GM12801 (cell line): Measurements from ENCODE around the gene PLXNA2.

ENCODE experiments used
- TF ChIP-seq, protein P1 (sequence below): IDR thresholded peaks from one replicate; pipeline ENCODE4 v1.5.1; 2011; ENCODE audit warnings: control low read depth; ENCODE audit not compliant: insufficient read length; ENCODE audit errors: extremely low read depth

The PLXNA2 gene

DNA sequence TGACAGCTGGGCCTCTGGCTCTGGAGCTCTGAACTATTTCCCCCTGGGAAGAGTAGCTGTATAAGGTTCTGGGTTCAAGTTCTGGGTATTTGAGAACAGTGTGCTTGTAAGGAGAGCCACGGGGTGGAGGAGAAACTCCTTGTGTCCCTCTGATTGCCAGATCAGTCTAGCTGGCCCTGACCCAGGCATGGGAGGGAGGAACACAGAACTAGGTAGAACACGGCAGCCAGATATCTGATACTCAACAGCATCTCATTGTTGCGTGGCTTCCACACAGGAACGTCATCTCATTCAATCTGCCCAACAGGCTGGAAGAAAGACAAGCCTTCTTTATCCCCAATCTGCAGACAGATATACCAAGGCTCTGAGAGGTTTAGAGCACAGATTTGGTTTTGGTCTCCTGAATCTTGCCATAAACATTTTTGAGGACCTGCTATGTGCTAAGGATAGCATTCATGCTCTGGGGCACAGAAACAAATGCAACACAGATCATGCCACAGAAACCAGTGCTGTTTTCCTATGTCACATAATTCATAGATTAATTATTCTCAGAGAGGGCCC is 83.8 kb downstream of the PLXNA2 start:
- TF ChIP-seq, protein P1, sequence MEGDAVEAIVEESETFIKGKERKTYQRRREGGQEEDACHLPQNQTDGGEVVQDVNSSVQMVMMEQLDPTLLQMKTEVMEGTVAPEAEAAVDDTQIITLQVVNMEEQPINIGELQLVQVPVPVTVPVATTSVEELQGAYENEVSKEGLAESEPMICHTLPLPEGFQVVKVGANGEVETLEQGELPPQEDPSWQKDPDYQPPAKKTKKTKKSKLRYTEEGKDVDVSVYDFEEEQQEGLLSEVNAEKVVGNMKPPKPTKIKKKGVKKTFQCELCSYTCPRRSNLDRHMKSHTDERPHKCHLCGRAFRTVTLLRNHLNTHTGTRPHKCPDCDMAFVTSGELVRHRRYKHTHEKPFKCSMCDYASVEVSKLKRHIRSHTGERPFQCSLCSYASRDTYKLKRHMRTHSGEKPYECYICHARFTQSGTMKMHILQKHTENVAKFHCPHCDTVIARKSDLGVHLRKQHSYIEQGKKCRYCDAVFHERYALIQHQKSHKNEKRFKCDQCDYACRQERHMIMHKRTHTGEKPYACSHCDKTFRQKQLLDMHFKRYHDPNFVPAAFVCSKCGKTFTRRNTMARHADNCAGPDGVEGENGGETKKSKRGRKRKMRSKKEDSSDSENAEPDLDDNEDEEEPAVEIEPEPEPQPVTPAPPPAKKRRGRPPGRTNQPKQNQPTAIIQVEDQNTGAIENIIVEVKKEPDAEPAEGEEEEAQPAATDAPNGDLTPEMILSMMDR = no peak

DNA sequence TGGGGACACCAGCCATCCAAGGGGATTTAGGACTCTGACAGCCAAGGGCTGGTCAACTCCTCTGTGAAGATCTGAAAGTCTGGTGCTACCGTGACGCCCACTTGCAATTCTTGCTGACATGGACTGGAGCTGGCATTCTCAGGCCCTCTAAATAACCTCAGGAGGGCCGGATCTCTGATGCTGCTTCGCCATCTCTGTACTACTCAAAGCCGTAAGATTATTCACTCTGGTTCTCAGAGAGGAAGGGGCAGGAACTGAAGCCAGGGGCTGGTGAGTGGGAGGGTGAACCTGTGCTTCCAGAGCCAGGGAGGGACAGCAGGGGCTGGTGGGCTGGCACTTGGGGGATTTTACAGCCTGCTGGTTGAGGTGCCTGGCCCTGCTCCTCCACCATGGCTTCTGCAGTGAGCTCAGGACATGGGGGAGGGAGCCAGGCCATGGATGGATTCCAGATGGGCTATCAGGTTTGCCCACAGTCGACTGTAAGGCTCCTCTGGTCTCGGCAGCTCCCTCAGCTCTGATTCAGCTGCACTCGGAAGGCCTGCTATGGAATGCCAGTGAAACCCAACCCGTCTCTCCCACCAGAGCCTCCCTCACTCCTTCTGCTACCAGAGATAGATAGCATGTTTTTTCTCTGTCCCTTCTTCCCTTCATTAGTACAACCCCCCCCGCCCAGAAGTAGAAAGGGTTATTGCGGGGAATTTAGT is 84.5 kb downstream of the PLXNA2 start:
- TF ChIP-seq, protein P1 = no peak

GRCh38 chr1:208158640-208159554 is 85.3 kb downstream of the PLXNA2 start:
- TF ChIP-seq, protein P1 = no peak

GRCh38 chr1:208157769-208158168 is 86.4 kb downstream of the PLXNA2 start:
- TF ChIP-seq, protein P1 = no peak

GRCh38 chr1:208156741-208157140 is 87.4 kb downstream of the PLXNA2 start:
- TF ChIP-seq, protein P1 = no peak

DNA sequence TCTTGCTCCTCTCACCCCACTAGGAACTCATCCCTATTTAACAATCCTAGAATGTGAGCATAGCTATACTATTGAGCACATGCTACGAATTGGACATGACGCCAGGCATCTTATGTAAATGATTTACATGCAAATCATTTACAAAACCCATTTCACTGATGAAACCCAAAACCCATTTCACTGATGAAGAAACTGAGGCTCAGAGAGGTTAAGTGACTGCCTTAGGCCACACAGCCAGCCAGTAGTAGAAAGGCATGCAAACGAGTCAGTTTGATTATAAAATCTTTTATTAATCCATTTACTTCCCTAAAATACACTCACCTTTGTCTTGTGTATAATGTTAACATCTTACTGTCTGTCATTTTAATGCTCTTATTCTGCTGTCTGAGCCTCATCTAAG is 87.9 kb downstream of the PLXNA2 start:
- TF ChIP-seq, protein P1 = no peak
